GM23338 (cell line): ENCODE results near the gene RHCG. TPM values are rescaled to one million over a fixed set of nuclear protein-coding genes. Genes with fewer than 3 reads are reported as not detected.
A peak's percentile ranks its signal among the peaks of the same experiment; 100 is the strongest.

Experiments used
- ATAC-seq: fragments of 200-7000 bp; cut with Tn5 transposase; 3 replicates; pipeline ENCODE4 v1.9.1; 2020
- DNase-seq: peaks from one replicate; pipeline ENCODE4 v3.0.0-alpha.2; 2015; ENCODE audit warnings: low spot score
- H2AFZ ChIP-seq: fragments of 200-600 bp; sonication (generic); 2 replicates; pipeline ENCODE4 v1.8.0; 2016; ENCODE audit warnings: antibody characterized with exemption, mild to moderate bottlenecking, moderate library complexity
- H3F3A ChIP-seq: fragments of 200-600 bp; sonication (generic); replicated peaks from 2 replicates; pipeline ENCODE4 v1.8.0; 2017; ENCODE audit warnings: antibody characterized with exemption, mixed run types, low read depth
- H3K27ac ChIP-seq: fragments of 200-600 bp; sonication (generic); 2 replicates; pipeline ENCODE4 v1.6.1; 2016; ENCODE audit warnings: low read depth
- H3K27me3 ChIP-seq: fragments of 200-600 bp; sonication (generic); 2 replicates; pipeline ENCODE4 v1.8.0; 2016; ENCODE audit warnings: mild to moderate bottlenecking, mixed run types, moderate library complexity; ENCODE audit not compliant: insufficient read depth
- H3K36me3 ChIP-seq: fragments of 200-600 bp; sonication (generic); 2 replicates; pipeline ENCODE4 v1.8.0; 2016; ENCODE audit warnings: mild to moderate bottlenecking; ENCODE audit not compliant: insufficient read depth
- H3K4me1 ChIP-seq: fragments of 200-600 bp; sonication (generic); 2 replicates; pipeline ENCODE4 v1.8.0; 2016; ENCODE audit warnings: mild to moderate bottlenecking, moderate library complexity; ENCODE audit not compliant: insufficient read depth
- H3K4me2 ChIP-seq: fragments of 200-600 bp; sonication (generic); 2 replicates; pipeline ENCODE4 v1.7.1; 2017; ENCODE audit warnings: mixed run types
- H3K4me3 ChIP-seq: fragments of 200-600 bp; sonication (generic); 2 replicates; pipeline ENCODE4 v1.6.1; 2016; ENCODE audit warnings: mixed run types
- H3K79me2 ChIP-seq: fragments of 200-600 bp; sonication (generic); replicated peaks from 2 replicates; pipeline ENCODE4 v1.8.0; 2017; ENCODE audit warnings: mild to moderate bottlenecking; ENCODE audit not compliant: insufficient read depth
- H3K9me2 ChIP-seq: fragments of 200-600 bp; sonication (generic); 2 replicates; pipeline ENCODE4 v1.8.0; 2017; ENCODE audit not compliant: insufficient read depth
- H4K20me1 ChIP-seq: fragments of 200-600 bp; sonication (generic); replicated peaks from 2 replicates; pipeline ENCODE4 v1.8.0; 2017; ENCODE audit warnings: mild to moderate bottlenecking; ENCODE audit not compliant: insufficient read depth
- H3K27ac Mint-ChIP-seq: 2 replicates; pipeline ENCODE4 v1.8.0; 2020; ENCODE audit warnings: inconsistent platforms, mild to moderate bottlenecking, moderate library complexity, mixed read lengths
- H3K27me3 Mint-ChIP-seq: 3 replicates; pipeline ENCODE4 v1.8.0; 2022; ENCODE audit warnings: low read depth, mild to moderate bottlenecking, moderate library complexity, mixed read lengths, inconsistent platforms; ENCODE audit not compliant: insufficient read depth, poor library complexity
- H3K36me3 Mint-ChIP-seq: 3 replicates; pipeline ENCODE4 v1.8.0; 2021; ENCODE audit warnings: low read depth, mild to moderate bottlenecking, inconsistent platforms, moderate library complexity, mixed read lengths
- H3K4me1 Mint-ChIP-seq: 3 replicates; pipeline ENCODE4 v1.8.0; 2020; ENCODE audit warnings: mild to moderate bottlenecking, inconsistent platforms, mixed read lengths
- H3K4me3 Mint-ChIP-seq: 3 replicates; pipeline ENCODE4 v1.8.0; 2021; ENCODE audit warnings: moderate library complexity, mild to moderate bottlenecking, inconsistent platforms, mixed read lengths
- H3K9me3 Mint-ChIP-seq: 3 replicates; pipeline ENCODE4 v1.8.0; 2020; ENCODE audit warnings: moderate library complexity, mild to moderate bottlenecking, inconsistent platforms, mixed read lengths
- CREB1 ChIP-seq: fragments of 250-450 bp; sonication (Bioruptor Pico); IDR thresholded peaks from 2 replicates; pipeline ENCODE4 v1.5.0; 2020; ENCODE audit warnings: low read depth, mild to moderate bottlenecking, moderate library complexity
- EZH2 ChIP-seq: fragments of 200-600 bp; sonication (generic); IDR thresholded peaks from one replicate; pipeline ENCODE4 v1.8.0; 2017; ENCODE audit warnings: antibody characterized with exemption, mild to moderate bottlenecking, low read depth; ENCODE audit not compliant: unreplicated experiment
- EZH2phosphoT487 ChIP-seq: fragments of 200-600 bp; sonication (generic); IDR thresholded peaks from one replicate; pipeline ENCODE4 v1.8.1; 2018; ENCODE audit warnings: antibody characterized with exemption; ENCODE audit not compliant: unreplicated experiment
- JUNB ChIP-seq: IDR thresholded peaks from one replicate; pipeline ENCODE4 v1.6.1; 2016; ENCODE audit warnings: antibody characterized with exemption; ENCODE audit not compliant: unreplicated experiment
- NANOG ChIP-seq: IDR thresholded peaks from 2 replicates; pipeline ENCODE4 v1.6.1; 2016; ENCODE audit warnings: antibody characterized with exemption, borderline replicate concordance
- POLR2AphosphoS5 ChIP-seq: IDR thresholded peaks from 2 replicates; pipeline ENCODE4 v1.6.1; 2016; ENCODE audit warnings: antibody characterized with exemption, low read depth
- STAT1 ChIP-seq: IDR thresholded peaks from one replicate; pipeline ENCODE4 v1.6.1; 2016; ENCODE audit warnings: antibody characterized with exemption; ENCODE audit not compliant: unreplicated experiment
- ZNF114 ChIP-seq: fragments of 250-450 bp; sonication (Bioruptor Pico); IDR thresholded peaks from 2 replicates; pipeline ENCODE4 v1.5.0; 2020; ENCODE audit warnings: mild to moderate bottlenecking, moderate library complexity
- ZNF331 ChIP-seq: fragments of 250-450 bp; sonication (Bioruptor Pico); IDR thresholded peaks from 2 replicates; pipeline ENCODE4 v1.5.0; 2020; ENCODE audit warnings: low read depth, mild to moderate bottlenecking, moderate library complexity
- polyA plus RNA-seq: library from polyadenylated mRNA; unstranded; fragments of >200 nt; fragmentation: Nextera tagmentation; extraction: Ambion mirVana; gene quantifications from 2 replicates; pipeline ENCODE4 v1.2.1, GENCODE V29; 2016
- total RNA-seq: library from RNA; depleted of rRNA; stranded (reverse); fragments of >200 nt; shearing (Covaris generic); gene quantifications from 2 replicates; pipeline ENCODE4 v1.2.3, GENCODE V29; 2014
- TF ChIP-seq, protein P1 (sequence below): fragments of 250-450 bp; sonication (Bioruptor Pico); IDR thresholded peaks from 2 replicates; pipeline ENCODE4 v1.5.0; 2020; ENCODE audit warnings: mild to moderate bottlenecking, moderate library complexity
- TF ChIP-seq, protein P2 (sequence below), 2 experiments: fragments of 200-600 bp in 1 of 2; sonication (generic) in 1 of 2; conservative IDR thresholded peaks; 2 replicates each; pipeline versions ENCODE4 v1.5.1 to v1.6.1; 2016 to 2017; ENCODE audit warnings: antibody characterized with exemption in 2 of 2, low read depth in 2 of 2, mild to moderate bottlenecking in 2 of 2, moderate library complexity in 1 of 2
- TF ChIP-seq, protein P3 (sequence below): IDR thresholded peaks from one replicate; pipeline ENCODE4 v1.6.1; 2018; ENCODE audit warnings: antibody characterized with exemption; ENCODE audit not compliant: unreplicated experiment
- TF ChIP-seq, protein P4 (sequence below): IDR thresholded peaks from 2 replicates; pipeline ENCODE4 v1.6.1; 2016; ENCODE audit warnings: antibody characterized with exemption

Gene RHCG
- total and polyA plus RNA-seq, 2 experiments from 2014 or later: 0.21 to 0.63 TPM

DNA sequence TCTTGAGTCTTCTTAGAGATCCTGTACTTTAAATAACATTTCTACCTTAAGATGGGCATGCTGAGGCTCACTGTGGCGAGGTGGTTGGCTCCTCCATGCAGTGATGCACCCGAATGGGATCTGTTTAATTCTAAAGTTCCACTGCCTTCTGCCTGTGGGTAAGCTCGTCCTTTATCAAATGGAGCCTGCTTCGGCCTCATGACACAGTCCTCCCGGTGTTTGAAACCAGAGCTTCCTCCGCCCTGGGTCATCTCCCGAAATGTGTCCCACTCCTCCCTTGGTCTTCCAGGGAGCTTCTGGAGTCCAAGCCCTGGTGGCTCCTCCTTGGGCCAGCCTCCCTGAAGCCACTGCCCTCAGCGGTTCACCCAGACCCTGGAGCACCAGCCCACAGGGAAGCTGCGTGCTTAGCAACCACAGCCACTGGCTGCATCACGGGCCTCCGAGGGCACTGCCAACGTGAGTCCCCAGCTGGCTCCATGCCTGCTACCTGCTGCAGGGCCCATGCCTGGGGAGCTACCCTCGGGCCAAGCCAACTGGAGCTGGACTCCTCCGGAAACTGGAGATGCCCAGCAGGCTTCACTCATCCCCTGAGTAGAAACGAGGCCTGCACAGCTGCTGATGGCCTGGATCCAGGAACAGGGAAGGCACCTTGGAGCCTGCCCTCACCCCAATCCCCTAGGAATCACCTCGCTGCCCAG is 3.3 kb downstream of the RHCG start:
- no peak overlapping the region for H3K4me2 ChIP-seq
- H3K4me1 Mint-ChIP-seq: no peaks in the 10 kb centered on the region; the same call in 2 of the 3 replicates
- H3K9me3 Mint-ChIP-seq: no peaks in the 10 kb centered on the region
- peaks cover 33% of the 10 kb centered on the region for H3K27me3 ChIP-seq
- no peaks in the 10 kb centered on the region for H3F3A ChIP-seq
- peaks cover 3% of the 10 kb centered on the region; the same call in 1 of the 2 replicates for H3K4me1 ChIP-seq
- no peak for TF ChIP-seq EZH2phosphoT487
- TF ChIP-seq, protein P1, sequence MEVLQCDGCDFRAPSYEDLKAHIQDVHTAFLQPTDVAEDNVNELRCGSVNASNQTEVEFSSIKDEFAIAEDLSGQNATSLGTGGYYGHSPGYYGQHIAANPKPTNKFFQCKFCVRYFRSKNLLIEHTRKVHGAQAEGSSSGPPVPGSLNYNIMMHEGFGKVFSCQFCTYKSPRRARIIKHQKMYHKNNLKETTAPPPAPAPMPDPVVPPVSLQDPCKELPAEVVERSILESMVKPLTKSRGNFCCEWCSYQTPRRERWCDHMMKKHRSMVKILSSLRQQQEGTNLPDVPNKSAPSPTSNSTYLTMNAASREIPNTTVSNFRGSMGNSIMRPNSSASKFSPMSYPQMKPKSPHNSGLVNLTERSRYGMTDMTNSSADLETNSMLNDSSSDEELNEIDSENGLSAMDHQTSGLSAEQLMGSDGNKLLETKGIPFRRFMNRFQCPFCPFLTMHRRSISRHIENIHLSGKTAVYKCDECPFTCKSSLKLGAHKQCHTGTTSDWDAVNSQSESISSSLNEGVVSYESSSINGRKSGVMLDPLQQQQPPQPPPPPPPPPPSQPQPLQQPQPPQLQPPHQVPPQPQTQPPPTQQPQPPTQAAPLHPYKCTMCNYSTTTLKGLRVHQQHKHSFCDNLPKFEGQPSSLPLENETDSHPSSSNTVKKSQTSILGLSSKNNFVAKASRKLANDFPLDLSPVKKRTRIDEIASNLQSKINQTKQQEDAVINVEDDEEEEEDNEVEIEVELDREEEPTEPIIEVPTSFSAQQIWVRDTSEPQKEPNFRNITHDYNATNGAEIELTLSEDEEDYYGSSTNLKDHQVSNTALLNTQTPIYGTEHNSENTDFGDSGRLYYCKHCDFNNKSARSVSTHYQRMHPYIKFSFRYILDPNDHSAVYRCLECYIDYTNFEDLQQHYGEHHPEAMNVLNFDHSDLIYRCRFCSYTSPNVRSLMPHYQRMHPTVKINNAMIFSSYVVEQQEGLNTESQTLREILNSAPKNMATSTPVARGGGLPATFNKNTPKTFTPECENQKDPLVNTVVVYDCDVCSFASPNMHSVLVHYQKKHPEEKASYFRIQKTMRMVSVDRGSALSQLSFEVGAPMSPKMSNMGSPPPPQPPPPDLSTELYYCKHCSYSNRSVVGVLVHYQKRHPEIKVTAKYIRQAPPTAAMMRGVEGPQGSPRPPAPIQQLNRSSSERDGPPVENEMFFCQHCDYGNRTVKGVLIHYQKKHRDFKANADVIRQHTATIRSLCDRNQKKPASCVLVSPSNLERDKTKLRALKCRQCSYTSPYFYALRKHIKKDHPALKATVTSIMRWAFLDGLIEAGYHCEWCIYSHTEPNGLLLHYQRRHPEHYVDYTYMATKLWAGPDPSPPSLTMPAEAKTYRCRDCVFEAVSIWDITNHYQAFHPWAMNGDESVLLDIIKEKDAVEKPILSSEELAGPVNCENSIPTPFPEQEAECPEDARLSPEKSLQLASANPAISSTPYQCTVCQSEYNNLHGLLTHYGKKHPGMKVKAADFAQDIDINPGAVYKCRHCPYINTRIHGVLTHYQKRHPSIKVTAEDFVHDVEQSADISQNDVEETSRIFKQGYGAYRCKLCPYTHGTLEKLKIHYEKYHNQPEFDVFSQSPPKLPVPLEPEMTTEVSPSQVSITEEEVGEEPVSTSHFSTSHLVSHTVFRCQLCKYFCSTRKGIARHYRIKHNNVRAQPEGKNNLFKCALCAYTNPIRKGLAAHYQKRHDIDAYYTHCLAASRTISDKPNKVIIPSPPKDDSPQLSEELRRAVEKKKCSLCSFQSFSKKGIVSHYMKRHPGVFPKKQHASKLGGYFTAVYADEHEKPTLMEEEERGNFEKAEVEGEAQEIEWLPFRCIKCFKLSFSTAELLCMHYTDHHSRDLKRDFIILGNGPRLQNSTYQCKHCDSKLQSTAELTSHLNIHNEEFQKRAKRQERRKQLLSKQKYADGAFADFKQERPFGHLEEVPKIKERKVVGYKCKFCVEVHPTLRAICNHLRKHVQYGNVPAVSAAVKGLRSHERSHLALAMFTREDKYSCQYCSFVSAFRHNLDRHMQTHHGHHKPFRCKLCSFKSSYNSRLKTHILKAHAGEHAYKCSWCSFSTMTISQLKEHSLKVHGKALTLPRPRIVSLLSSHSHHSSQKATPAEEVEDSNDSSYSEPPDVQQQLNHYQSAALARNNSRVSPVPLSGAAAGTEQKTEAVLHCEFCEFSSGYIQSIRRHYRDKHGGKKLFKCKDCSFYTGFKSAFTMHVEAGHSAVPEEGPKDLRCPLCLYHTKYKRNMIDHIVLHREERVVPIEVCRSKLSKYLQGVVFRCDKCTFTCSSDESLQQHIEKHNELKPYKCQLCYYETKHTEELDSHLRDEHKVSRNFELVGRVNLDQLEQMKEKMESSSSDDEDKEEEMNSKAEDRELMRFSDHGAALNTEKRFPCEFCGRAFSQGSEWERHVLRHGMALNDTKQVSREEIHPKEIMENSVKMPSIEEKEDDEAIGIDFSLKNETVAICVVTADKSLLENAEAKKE (CRISPR knock-in tag): no peak
- no peak for TF ChIP-seq JUNB
- no peak for TF ChIP-seq ZNF114
- TF ChIP-seq, protein P2, sequence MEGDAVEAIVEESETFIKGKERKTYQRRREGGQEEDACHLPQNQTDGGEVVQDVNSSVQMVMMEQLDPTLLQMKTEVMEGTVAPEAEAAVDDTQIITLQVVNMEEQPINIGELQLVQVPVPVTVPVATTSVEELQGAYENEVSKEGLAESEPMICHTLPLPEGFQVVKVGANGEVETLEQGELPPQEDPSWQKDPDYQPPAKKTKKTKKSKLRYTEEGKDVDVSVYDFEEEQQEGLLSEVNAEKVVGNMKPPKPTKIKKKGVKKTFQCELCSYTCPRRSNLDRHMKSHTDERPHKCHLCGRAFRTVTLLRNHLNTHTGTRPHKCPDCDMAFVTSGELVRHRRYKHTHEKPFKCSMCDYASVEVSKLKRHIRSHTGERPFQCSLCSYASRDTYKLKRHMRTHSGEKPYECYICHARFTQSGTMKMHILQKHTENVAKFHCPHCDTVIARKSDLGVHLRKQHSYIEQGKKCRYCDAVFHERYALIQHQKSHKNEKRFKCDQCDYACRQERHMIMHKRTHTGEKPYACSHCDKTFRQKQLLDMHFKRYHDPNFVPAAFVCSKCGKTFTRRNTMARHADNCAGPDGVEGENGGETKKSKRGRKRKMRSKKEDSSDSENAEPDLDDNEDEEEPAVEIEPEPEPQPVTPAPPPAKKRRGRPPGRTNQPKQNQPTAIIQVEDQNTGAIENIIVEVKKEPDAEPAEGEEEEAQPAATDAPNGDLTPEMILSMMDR (conservative IDR thresholded peaks at IDR 0.05; ENCODE audit: low read depth in 2 of 2): no peak
- TF ChIP-seq POLR2AphosphoS5: no peak
- TF ChIP-seq ZNF331 (CRISPR knock-in tag): no peak
- no peak for TF ChIP-seq EZH2
- TF ChIP-seq, protein P3, sequence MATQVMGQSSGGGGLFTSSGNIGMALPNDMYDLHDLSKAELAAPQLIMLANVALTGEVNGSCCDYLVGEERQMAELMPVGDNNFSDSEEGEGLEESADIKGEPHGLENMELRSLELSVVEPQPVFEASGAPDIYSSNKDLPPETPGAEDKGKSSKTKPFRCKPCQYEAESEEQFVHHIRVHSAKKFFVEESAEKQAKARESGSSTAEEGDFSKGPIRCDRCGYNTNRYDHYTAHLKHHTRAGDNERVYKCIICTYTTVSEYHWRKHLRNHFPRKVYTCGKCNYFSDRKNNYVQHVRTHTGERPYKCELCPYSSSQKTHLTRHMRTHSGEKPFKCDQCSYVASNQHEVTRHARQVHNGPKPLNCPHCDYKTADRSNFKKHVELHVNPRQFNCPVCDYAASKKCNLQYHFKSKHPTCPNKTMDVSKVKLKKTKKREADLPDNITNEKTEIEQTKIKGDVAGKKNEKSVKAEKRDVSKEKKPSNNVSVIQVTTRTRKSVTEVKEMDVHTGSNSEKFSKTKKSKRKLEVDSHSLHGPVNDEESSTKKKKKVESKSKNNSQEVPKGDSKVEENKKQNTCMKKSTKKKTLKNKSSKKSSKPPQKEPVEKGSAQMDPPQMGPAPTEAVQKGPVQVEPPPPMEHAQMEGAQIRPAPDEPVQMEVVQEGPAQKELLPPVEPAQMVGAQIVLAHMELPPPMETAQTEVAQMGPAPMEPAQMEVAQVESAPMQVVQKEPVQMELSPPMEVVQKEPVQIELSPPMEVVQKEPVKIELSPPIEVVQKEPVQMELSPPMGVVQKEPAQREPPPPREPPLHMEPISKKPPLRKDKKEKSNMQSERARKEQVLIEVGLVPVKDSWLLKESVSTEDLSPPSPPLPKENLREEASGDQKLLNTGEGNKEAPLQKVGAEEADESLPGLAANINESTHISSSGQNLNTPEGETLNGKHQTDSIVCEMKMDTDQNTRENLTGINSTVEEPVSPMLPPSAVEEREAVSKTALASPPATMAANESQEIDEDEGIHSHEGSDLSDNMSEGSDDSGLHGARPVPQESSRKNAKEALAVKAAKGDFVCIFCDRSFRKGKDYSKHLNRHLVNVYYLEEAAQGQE: no peak
- TF ChIP-seq NANOG: no peak
- no peak for TF ChIP-seq CREB1 (CRISPR knock-in tag)
- no peak for TF ChIP-seq STAT1
- TF ChIP-seq, protein P4, sequence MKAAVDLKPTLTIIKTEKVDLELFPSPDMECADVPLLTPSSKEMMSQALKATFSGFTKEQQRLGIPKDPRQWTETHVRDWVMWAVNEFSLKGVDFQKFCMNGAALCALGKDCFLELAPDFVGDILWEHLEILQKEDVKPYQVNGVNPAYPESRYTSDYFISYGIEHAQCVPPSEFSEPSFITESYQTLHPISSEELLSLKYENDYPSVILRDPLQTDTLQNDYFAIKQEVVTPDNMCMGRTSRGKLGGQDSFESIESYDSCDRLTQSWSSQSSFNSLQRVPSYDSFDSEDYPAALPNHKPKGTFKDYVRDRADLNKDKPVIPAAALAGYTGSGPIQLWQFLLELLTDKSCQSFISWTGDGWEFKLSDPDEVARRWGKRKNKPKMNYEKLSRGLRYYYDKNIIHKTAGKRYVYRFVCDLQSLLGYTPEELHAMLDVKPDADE: no peak
- H4K20me1 ChIP-seq: no peaks in the 10 kb centered on the region
- H3K4me3 Mint-ChIP-seq: no peak overlapping the region
- no peak for DNase-seq
- no peaks in the 10 kb centered on the region for H3K79me2 ChIP-seq
- H3K4me3 ChIP-seq: no peak overlapping the region
- H3K27ac Mint-ChIP-seq: no peak overlapping the region
- no peaks in the 10 kb centered on the region for H3K36me3 Mint-ChIP-seq
- H3K27me3 Mint-ChIP-seq: peaks cover 18% of the 10 kb centered on the region
- no peak for ATAC-seq
- no peaks in the 10 kb centered on the region for H3K9me2 ChIP-seq
- H3K36me3 ChIP-seq: no peaks in the 10 kb centered on the region
- peak overlapping the region; percentile 2; the same call in 1 of the 2 replicates for H2AFZ ChIP-seq
- no peak overlapping the region for H3K27ac ChIP-seq
